HTR-8/SVneo (cell line): Measurements from ENCODE around the gene PIK3CA.

Source experiments
- DNase-seq: peaks from one replicate; pipeline ENCODE4 v3.0.0; 2011; ENCODE audit warnings: low spot score, mixed read lengths; ENCODE audit not compliant: insufficient read length
- FAIRE-seq: peaks from 2 replicates; lab custom pipeline; 2011; peaks lifted over from hg19 to GRCh38; lab: Jason Lieb, UNC

PIK3CA gene

DNA sequence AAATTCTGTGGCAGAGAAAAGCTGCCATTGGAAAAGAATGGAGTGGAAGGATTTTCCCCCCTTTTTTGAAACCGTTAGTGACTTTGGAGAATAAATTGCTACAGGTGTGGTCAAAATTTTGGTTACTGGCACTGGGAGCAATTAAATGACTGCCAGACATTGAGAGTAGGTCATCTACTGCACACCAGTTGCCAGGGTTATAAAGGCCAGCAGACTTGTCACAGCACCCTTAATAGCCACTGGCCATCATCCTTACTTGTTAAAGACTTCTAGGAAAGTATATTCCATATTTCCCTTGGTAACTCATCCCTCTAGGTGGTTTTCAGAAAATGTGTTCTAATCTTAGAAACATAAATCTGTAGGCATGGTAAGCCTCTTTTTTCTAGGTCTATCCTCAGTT lies 8.0 kb downstream of the PIK3CA start:
- FAIRE-seq: no peak
- DNase-seq: no peak

DNA sequence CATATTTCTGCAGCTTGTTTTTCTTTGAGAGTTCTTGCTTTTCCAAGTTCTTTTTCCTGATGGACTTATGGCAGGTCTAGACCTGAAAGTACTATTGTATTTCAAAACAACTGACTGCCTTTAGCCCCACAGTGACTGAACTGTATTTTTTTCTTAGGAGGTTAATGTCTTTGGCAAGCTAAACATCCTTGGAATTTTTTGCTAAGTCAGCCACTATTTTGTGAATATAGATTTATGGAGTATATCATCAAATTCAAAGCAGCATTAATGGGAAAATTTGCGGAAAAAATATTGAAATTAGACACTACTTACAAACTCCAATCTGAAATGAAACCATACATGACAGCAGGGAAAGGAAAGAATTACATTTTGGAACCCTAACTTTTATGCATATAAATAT lies 8.6 kb downstream of the PIK3CA start:
- FAIRE-seq: no peak
- no peak for DNase-seq

DNA sequence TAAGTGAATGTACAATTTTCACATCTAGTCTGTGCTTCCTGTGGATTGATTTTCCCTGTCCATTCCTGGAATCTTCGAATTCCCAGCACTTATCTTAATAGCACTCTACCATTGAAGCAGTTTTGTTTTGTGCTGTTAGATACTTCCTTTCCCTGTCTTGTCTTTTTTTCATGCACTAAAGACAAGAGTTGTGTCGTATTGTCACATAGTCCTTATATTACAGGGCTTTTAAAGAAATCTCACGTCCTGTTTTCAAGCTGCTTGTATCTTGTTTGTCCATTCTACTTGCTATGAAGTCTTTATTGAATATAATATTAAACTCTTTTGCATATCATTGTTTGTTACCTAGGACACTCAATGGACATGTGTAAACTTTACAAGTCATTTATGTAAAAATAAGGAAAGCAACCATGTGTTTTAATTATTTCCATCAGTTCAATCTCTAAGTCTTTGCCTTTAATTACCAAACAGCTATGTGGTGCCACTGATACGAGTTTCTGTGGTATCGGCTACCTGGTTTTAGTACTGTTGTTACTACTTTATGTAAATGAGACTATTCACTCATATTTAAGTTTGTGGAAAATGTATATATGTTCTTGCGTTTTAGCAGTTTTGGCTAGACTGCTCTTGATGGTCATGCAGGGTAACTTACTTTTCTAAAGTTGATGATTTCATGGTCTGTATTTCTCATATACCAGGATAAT lies 10.3 kb downstream of the PIK3CA start:
- FAIRE-seq (no peak), DNase-seq (no peak)

GRCh38 chr3:179163503-179163902 lies 15.3 kb downstream of the PIK3CA start:
- DNase-seq: no peak
- FAIRE-seq: no peak

DNA sequence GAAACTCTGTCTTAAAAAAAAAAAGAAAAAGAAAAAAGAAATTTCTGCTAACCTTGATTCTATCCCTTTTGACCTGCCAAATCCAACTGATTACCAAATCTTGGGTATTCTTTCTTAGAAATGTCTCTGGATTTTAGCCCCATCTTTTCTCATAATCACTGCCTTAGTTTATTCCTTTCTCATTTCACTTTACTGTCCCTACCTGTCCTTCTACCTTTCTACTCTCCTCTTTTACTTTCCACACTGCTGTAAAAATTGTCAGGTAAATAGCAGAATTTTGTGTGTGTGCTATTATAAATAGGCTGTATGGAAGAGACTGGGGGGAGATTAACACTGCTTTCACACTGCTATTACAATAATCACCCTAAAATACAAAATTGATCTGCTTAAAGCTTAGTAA lies 16.7 kb downstream of the PIK3CA start:
- no peak for FAIRE-seq
- DNase-seq: no peak

- DNase-seq (no peak), FAIRE-seq (no peak)
Measured at GRCh38 chr3:179166561-179167201, 18.5 kb downstream of the PIK3CA start.

- FAIRE-seq (no peak), DNase-seq (no peak)
Measured at GRCh38 chr3:179168918-179169317, 20.8 kb downstream of the PIK3CA start.

GRCh38 chr3:179172546-179172945 lies 24.4 kb downstream of the PIK3CA start:
- DNase-seq (no peak), FAIRE-seq (no peak)

DNA sequence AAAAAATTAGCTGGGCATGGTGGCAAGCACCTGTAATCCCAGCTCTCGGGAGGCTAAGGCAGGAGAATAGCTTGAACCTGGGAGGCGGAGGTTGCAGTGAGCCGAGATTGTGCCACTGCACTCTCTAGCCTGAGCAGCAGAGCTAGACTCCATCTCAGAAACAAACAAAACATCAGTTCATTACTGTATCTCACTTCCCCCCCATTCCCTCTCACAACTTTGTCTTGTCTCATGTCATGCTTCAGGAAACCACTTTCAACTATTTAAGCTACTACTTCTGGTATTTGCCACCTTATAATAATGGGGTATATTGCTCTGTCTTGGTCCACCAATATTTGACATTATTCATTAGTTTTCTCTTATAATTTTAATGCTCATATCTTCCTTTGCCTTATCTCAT lies 26.2 kb downstream of the PIK3CA start:
- no peak for FAIRE-seq

GRCh38 chr3:179174898-179175297 lies 26.7 kb downstream of the PIK3CA start:
- FAIRE-seq (no peak), DNase-seq (no peak)

More for the DNA sequence above, 26.2 kb downstream of the PIK3CA start:
- DNase-seq: no peak

DNA sequence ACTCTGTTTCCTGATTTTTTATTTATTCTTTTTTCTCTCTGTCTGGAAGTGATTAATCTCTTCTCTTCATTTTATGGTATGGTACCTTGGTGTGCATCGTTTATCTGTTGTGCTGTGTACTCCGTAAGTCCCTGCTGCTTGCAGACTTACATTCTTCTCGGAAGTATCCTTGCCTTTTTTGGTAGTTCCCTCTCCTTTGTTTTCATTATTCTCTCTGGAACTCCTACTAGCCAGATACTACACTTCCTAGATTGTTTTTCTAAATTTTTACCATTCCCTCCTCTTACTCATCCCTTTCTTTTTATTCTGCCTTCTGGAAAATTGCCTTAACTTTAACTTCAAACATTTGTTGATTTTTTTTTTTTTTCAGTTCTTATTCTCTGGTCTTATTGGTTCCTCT lies 27.2 kb downstream of the PIK3CA start:
- no peak for DNase-seq
- FAIRE-seq: no peak

DNA sequence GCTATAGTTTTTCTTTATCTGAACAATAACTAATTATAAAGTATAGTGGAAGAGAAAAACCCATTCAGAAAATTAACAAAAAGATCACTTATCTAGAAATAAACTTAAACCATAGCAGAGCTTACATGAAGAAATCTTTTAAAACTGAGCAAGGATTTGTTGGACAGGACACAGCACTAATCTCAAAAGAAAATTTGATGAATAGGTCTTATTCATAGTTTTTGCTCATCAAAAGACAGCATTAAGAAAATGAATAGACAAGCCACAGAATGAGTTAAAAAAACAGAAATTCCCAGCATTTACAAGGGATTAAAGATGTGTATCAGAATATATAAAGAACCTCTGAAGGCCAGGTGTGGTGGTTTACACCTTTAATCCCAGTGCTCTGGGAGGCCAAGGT lies 29.5 kb downstream of the PIK3CA start:
- FAIRE-seq (no peak), DNase-seq (no peak)

DNA sequence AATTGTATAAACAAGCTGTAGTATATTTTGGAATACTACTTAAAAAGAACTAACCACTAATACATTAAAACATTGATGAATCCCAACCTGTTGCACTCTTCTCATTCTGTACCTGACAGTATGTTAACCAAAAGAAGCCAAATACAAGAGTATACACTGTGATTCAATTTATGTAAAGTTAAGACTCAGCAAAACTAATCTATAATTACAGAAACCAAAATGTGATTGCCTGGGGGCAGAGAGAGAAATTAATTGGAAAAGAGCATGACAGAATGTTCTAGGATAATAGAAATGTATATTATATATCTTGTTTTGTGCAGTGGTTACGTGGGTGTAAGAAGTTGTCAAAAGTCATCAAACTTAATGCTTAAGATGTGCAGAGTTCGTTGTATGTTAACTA lies 31.1 kb downstream of the PIK3CA start:
- no peak for FAIRE-seq

DNA sequence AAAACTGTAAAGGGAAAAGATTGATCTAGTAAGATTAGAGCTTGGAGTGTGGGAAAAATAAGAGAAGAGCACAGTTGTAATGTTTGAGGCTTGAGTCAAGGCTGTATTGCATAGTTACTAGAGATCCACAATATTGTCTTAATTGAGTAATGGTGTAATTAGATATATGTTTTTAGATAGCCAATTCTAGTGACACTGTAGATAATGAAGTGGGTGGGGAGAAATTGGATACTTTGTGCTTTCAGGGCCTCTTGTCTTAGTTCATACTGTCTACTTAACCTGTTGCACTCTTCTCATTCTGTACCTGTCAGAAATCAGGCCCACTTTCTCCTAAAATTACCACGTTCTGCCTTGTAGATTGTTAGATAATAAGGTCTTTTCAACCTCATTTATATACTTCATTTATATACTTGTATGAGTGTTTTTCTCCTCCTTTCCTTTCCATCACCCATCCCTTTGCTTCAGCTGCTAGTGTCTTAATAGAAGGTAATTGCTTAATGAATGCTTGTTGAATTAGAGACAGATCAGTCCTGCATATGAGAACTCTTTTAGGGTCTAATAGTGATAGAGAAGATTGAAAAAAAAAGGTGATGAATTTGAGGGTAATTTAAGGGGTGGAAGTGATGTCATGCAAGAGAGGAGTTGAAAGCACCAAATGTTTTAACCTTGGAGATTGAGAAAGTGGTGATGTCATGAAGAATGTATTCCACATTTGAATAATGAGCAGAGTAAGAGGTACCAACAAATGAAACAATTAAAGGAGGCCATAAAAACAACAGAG lies 32.0 kb downstream of the PIK3CA start:
- DNase-seq (no peak), FAIRE-seq (no peak)

More for the DNA sequence above, 31.1 kb downstream of the PIK3CA start:
- DNase-seq: no peak

DNA sequence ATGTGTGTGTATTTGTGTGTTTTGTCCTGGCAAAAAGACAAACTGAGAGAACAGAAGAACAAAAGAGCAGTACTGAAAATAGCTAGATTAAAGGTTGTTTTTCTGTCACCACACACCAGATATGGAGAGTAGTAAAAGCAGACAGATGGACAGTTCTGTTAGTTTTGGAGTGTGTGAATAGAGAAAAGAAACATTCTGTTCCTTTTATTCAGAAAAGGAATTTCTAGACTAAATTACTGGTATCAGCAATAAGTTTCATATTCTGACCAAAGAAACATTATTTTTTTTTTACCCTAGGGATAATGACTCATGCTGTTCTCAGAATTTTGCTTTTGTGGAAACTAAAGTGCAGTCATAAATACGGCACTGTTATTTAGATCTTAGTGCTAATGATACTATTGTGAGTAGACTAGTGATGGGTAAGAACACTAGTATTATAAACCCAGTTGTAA lies 32.9 kb downstream of the PIK3CA start:
- no peak for DNase-seq
- FAIRE-seq: no peak

DNA sequence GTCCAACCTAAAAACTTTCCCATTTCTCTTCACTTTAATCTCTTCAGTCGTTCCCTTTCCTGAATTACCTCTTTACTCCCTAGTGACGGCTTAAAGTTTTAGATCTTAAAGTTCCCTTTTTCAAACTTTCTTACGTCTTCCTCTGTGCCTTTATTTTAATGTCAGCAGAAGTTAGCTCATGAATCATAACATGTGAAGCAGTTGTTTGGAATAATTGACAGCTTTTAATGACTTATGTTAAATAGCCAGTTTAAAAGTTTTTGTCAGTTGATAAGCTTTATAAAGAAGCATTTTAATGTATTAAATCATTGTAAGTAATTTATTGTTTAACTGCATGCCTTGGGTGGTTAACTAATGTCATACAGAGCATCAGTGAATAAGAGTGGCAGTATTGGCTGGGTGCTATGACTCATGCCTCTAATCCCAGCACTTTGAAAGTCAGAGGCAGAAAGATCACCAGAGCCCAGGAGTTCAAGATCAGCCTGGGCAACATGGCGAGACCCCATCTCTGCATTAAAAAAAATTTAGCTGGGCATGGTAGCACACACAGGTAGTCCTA lies 33.9 kb downstream of the PIK3CA start:
- no peak for DNase-seq
- no peak for FAIRE-seq

GRCh38 chr3:179182902-179183301 lies 34.7 kb downstream of the PIK3CA start:
- DNase-seq (no peak), FAIRE-seq (no peak)

GRCh38 chr3:179184826-179185225 lies 36.7 kb downstream of the PIK3CA start:
- FAIRE-seq: no peak
- no peak for DNase-seq

- no peak for FAIRE-seq
- no peak for DNase-seq
Measured at GRCh38 chr3:179186426-179186825, 38.3 kb downstream of the PIK3CA start.

- FAIRE-seq: no peak
- no peak for DNase-seq
Measured at GRCh38 chr3:179189759-179190158, 41.6 kb downstream of the PIK3CA start.

DNA sequence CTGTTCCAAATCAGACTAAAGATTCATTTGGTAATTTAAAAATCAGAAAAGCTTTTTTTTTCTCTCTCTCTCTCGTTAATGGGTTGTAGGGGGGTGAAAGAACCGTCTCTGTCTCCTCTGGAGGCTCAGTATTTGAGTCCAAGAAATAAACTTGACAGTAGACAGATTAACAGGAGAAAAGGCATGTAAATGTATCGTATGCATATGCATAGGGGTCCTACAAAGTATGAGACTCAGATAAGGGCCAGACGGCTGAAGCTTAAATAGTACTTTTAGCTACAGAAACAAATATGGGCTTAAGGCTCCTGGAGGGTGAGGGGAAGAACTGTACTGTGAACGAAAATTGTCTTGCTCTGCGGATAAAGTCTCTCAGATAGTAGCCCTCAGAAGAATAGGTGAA lies 42.4 kb downstream of the PIK3CA start:
- no peak for DNase-seq
- no peak for FAIRE-seq
